Hepatocyte (in vitro differentiated cells): Measurements from ENCODE around the gene GOPC.

Source experiments
- CTCF ChIP-seq: fragments of 200-600 bp; sonication (generic); IDR thresholded peaks from 2 replicates; pipeline ENCODE4 v1.5.1; 2016; ENCODE audit warnings: antibody characterized with exemption, mild to moderate bottlenecking; ENCODE audit not compliant: poor library complexity
- EZH2 ChIP-seq: fragments of 200-600 bp; sonication (generic); IDR thresholded peaks from 2 replicates; pipeline ENCODE4 v1.6.1; 2016; ENCODE audit warnings: antibody characterized with exemption, mild to moderate bottlenecking, borderline replicate concordance
- EZH2phosphoT487 ChIP-seq: fragments of 200-600 bp; sonication (generic); IDR thresholded peaks from one replicate; pipeline ENCODE4 v1.6.1; 2018; ENCODE audit warnings: antibody characterized with exemption, mild to moderate bottlenecking, low read depth, moderate library complexity; ENCODE audit not compliant: unreplicated experiment, severe bottlenecking

DNA sequence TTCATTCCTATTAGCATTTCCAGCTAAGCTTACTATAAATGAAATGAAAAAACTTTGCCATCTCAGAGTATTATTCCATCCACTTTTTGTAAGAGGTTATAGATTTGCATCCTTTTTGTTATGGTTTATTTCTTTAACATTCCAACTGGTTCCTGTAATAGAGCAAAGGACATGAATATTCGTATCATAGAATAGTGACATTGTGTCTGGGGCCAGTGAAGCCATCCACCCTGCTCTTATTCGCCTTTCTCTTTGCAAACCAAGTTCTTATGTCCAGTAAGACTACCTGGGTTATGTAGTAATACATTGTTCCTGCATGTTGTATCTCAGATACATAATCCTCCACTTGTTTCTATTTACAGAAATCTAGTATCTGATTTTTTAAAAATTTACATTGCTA lies 76.7 kb downstream of the GOPC start:
- no peak for TF ChIP-seq CTCF
- no peak for TF ChIP-seq EZH2phosphoT487
- no peak for TF ChIP-seq EZH2
